Measurements from ENCODE around the gene IKZF3.
"Not testable (repeated sequence)": the region's sequence is repeated elsewhere in the genome, so short reads cannot be mapped to it uniquely, and the experiment has no call there.

Gene IKZF3

GRCh38 chr17:39863918-39864746 is at the start of gene IKZF3:
IKZF3 (minus strand) TSS chr17:39864312; CDS start chr17:39864126, 186 bp downstream.
- DNase-seq (ENCODE audit: low read depth): peak; percentile 17

- DNase-seq (ENCODE audit: low read depth): no peak
Measured at GRCh38 chr17:39908789-39909352, 44.8 kb upstream of the IKZF3 start.

GRCh38 chr17:39904990-39905288 is 40.8 kb upstream of the IKZF3 start:
- no peak for DNase-seq (ENCODE audit: low read depth)

GRCh38 chr17:39903158-39903884 is 39.2 kb upstream of the IKZF3 start:
- DNase-seq (ENCODE audit: low read depth): no peak

GRCh38 chr17:39902027-39902426 is 37.9 kb upstream of the IKZF3 start:
- not testable (repeated sequence) for DNase-seq (ENCODE audit: low read depth)

GRCh38 chr17:39899215-39899614 is 35.1 kb upstream of the IKZF3 start:
- no peak for DNase-seq (ENCODE audit: low read depth)

GRCh38 chr17:39898088-39898487 is 34.0 kb upstream of the IKZF3 start:
- DNase-seq (ENCODE audit: low read depth): no peak

- DNase-seq (ENCODE audit: low read depth): no peak
Measured at GRCh38 chr17:39894681-39895376, 30.7 kb upstream of the IKZF3 start.

- DNase-seq (ENCODE audit: low read depth): no peak
Measured at GRCh38 chr17:39889200-39889599, 25.1 kb upstream of the IKZF3 start.

GRCh38 chr17:39887078-39887477 is 23.0 kb upstream of the IKZF3 start:
- DNase-seq (ENCODE audit: low read depth): no peak

GRCh38 chr17:39886102-39886501 is 22.0 kb upstream of the IKZF3 start:
- not testable (repeated sequence) for DNase-seq (ENCODE audit: low read depth)

- peak; percentile 69 for DNase-seq (ENCODE audit: low read depth)
Measured at GRCh38 chr17:39872751-39873150, 8.6 kb upstream of the IKZF3 start.

- no peak for DNase-seq (ENCODE audit: low read depth)
Measured at GRCh38 chr17:39871801-39872200, 7.7 kb upstream of the IKZF3 start.

- no peak for DNase-seq (ENCODE audit: low read depth)
Measured at GRCh38 chr17:39870776-39871175, 6.7 kb upstream of the IKZF3 start.

GRCh38 chr17:39868554-39868942 is 4.4 kb upstream of the IKZF3 start:
- DNase-seq (ENCODE audit: low read depth): no peak

GRCh38 chr17:39867880-39868553 is 3.9 kb upstream of the IKZF3 start, which contains the start of gene ZPBP2:
ZPBP2 (plus strand) TSS chr17:39868202; CDS start chr17:39868355, 153 bp downstream.
- DNase-seq (ENCODE audit: low read depth): no peak

GRCh38 chr17:39867084-39867879 is 3.2 kb upstream of the IKZF3 start:
- no peak for DNase-seq (ENCODE audit: low read depth)

GRCh38 chr17:39866013-39866730 is 2.1 kb upstream of the IKZF3 start:
- DNase-seq (ENCODE audit: low read depth): no peak

GRCh38 chr17:39863244-39863917 is 731 bp downstream of the IKZF3 start:
- DNase-seq (ENCODE audit: low read depth): no peak

- DNase-seq (ENCODE audit: low read depth): no peak
Measured at GRCh38 chr17:39861235-39861634, 2.9 kb downstream of the IKZF3 start.
